NCI-H748 (cell line): ENCODE data around the gene ZNF860.
A peak's percentile ranks its signal among the peaks of the same experiment; 100 is the strongest.
"Not testable (repeated sequence)": the region's sequence is repeated elsewhere in the genome, so short reads cannot be mapped to it uniquely, and the experiment has no call there.

Source experiments
- DNase-seq: peaks from one replicate; lab custom pipeline; 2025; ENCODE audit not compliant: unreplicated experiment; lab: John Stamatoyannopoulos, UW

Gene ZNF860

GRCh38 chr3:31995026-31995425 is 13.5 kb downstream of the ZNF860 start:
- DNase-seq = not testable (repeated sequence)

GRCh38 chr3:31996195-31996594 is 14.6 kb downstream of the ZNF860 start:
- DNase-seq = no peak

DNA sequence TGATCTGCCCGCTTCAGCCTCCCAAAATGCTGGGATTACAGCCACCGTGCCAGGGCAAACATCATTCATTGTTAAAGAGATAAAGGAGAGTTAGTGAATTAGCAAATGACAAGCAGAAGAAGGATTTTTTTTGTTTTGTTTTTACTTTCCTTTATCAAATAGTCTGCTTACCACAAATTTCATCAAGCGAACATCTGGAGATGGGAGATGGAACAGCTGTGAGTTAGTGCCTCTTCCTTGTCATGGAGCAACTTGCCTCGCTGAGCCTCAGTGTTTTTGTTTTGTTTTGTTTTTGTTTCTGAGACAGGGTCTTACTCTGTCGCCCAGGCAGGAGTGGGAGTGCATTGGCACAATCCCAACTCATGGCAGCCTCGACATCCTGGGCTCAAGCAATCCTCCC is 15.9 kb downstream of the ZNF860 start:
- no peak for DNase-seq

DNA sequence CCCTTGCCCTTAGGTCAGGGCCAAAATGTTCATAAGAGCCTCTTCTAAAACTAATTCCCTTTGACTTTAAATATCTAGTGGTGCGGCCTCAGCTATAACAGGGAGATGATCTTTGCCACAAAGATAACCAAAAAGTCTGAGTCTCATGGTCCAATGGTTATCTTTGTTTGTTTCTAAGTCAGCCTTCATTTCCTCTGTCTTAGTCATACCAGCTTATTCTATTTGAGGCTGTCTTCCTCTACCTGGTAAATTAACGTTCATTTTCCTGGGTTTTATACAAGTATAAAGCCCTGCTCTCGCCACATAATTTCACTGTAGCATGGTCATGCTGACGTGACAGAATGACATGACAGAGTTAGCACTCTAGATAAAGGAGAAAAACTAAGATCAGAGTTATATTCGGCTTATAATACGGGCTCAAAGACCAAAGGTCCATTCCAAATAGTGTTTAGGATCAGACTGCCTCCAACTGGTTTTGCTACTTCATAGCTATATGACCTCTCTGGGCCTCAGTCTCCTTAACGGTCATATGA is 18.4 kb downstream of the ZNF860 start:
- DNase-seq = no peak

- DNase-seq = no peak
Observed at GRCh38 chr3:32000877-32001276, 19.3 kb downstream of the ZNF860 start.

DNA sequence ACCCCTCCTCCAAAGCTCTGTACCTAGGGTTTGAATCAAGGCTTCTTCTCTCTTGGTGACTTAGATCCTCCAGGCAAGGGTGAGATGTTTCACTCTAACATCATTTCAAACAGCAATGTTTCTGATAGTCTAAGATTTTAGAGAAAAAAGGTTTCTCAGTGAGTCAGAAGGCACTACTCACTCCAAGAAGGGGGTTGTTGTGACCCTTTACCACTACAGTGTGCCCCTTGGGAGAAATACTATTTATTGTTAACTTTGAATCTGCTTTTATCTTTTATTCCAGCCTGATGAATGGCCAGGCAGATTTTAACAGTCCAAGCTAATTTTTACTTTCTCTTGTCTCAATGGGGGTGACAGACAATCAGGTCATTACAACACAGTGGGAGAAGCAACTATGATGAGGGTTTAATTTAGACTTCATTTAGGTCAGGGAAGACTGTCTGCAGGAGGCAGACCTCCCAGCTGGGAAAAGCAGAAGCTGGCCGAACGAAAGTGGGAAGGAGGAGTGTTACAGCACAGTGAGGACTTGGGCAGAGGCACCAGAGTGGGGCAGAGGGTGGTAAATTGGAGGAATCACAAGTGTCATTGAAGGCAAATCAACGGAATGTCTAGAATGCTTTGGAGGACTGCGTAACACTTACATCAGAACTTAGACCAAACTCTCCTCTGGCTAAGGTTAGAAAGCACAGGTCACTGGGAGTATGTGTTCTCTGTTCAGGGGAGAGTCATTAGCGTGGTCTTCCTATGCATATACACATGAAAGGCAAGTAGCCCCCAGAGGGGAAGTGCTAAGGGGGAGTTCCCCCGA is 21.2 kb downstream of the ZNF860 start:
- no peak for DNase-seq

DNA sequence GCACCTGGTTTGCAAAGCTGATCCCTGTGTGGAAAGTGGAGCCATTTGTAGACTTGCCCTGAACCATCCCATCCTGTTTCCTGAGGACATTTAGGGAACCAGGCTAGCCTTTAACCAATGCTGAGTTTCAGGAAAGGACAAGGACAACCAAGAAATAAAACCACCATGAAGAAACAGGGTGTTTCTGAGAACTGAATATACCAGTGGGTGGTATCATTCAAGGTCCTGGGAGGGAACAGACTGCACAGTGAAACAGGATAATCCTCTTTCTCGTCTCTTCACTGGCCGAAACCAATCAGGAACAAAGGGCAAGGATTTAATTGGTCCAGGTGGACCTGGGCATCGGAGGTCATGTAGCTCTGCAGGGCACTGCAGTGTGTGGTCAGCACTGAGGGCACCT is 21.8 kb downstream of the ZNF860 start:
- DNase-seq = no peak

GRCh38 chr3:32004113-32004765 is 22.7 kb downstream of the ZNF860 start:
- DNase-seq = peak; percentile 11

DNA sequence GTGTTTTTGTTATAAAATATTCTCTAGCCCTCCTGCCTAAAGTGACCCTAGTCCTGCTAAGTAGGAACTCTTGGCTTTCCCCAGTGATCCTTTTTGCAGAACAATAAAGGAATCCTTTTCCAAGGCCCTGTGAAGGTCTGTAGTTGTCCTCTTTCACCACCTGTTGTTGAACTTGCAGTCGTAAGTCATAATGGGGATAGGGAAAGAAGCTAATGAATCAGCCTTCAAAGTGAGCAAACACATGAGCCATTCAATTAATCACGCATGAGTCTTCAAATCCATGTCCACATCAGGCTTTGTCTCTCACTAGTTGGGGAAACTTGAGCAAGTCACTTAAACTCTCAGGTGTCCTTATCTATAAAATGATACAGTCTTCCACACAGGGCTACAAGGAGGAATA is 27.6 kb downstream of the ZNF860 start:
- peak; percentile 2 for DNase-seq

- DNase-seq = no peak
Observed at GRCh38 chr3:32009957-32010356, 28.4 kb downstream of the ZNF860 start.

- peak; percentile 4 for DNase-seq
Observed at GRCh38 chr3:32010699-32011098, 29.1 kb downstream of the ZNF860 start.

DNA sequence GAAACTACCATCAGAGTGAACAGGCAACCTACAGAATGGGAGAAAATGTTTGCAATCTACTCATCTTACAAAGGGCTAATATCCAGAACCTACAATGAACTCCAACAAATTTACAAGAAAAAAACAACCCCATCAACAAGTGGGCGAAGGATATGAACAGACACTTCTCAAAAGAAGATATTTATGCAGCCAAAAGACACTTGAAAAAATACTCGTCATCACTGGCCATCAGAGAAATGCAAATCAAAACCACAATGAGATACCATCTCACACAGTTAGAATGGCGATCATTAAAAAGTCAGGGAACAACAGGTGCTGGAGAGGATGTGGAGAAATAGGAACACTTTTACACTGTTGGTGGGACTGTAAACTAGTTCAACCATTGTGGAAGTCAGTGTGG is 34.1 kb downstream of the ZNF860 start:
- DNase-seq = not testable (repeated sequence)

DNA sequence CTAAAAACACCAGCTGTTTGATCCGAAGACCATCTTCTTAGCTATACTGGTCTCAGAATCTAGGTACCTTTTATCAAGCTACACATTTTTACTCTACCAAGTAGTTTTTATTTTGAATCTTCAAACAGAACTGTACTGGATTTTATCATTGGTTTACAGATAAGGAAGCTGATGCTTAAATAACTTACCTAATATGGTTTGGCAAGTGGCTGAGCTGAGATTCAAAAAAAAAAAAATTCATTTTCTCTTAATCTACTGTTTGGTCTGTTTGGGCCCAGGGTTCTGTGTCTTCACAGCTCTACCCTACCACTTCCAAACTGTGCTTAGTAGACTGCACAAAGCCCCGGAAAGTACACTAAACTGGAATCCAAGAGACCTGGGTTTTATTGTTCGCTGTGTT is 35.7 kb downstream of the ZNF860 start:
- no peak for DNase-seq

GRCh38 chr3:32018757-32019564 is 37.4 kb downstream of the ZNF860 start:
- DNase-seq = peak; percentile 38

DNA sequence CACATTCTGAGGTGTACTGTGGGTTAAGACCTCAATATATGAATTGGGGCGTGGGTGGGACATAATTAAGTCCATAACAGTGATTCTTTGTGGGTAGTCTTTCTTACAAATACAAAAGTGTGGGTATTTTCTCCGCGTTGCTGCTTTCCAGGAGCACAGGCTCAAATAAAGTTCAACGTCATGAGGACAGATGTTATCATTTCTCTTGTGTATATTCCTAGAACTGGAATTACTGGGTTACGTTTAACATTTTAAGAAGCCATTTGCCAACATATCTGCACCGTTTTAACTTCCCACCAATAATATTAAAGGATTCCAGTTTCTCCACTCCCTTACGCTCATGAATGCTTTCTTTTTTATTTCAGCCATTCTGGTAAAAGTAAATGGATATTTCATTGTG is 39.6 kb downstream of the ZNF860 start:
- DNase-seq = no peak

GRCh38 chr3:32021748-32022147 is 40.2 kb downstream of the ZNF860 start:
- DNase-seq = no peak

DNA sequence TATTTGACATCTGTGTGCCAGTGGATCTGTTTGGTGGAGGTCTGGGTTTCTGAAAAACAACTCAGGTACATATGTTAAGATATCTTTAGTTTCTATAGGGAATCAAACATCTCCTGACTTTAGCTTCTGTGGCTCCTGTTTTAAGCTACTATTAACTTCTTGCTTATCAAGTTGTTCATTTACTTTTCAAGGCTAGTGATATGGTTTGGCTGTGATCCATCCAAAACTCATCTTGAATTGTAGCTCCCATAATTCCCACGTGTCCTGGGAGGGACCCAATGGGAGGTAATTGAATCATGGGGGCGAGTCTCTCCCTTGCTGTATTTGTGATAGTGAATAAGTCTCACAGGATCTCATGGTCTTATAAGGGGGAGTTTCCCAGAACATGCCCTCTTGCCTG is 41.4 kb downstream of the ZNF860 start:
- DNase-seq = no peak

GRCh38 chr3:32026593-32026992 is 45.0 kb downstream of the ZNF860 start:
- no peak for DNase-seq

DNA sequence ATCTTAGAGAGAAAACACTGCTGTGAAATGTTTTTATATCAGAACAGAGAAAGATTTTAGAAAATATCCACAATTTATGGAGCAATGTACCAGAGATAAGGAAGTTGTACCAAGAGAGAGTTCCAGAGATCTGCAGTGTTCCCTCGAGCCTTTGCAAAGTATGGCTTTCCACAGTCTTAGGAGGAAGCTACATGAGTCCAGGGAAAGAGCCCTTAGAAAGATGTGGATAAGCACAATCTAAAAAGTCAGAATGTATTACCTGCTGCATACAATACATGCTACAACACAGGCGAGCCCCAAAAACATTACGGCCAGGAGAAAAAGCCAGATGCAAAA is 56.4 kb downstream of the ZNF860 start:
- DNase-seq = no peak

GRCh38 chr3:32041316-32041715 is 59.8 kb downstream of the ZNF860 start:
- DNase-seq = no peak
